ENCODE data around the gene SKA2.
A peak's percentile ranks its signal among the peaks of the same experiment; 100 is the strongest.
"Not testable (repeated sequence)": the region's sequence is repeated elsewhere in the genome, so short reads cannot be mapped to it uniquely, and the experiment has no call there.

Gene SKA2

GRCh38 chr17:59152925-59153324, 2.1 kb downstream of the SKA2 start:
- DNase-seq, result no peak

DNA sequence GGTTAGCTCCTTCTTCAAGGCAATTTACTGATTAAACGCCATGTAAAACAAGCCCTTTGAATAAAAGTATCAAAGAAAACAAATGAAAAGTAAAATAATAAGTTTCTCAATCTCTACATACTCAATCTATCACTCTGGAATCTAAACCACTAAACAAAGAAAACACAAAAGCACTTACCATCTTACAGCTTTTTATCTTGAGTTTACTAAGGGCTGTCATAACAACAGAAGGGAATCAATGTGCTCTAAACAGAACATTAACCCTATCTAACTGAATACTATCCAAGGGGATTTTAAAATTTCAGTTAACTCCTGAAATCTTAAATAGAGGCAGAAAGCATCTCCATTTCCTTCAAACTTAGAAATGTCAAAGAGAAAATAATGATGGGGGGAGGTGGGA, 3.4 kb downstream of the SKA2 start:
- no peak for DNase-seq

- no peak for DNase-seq
Measured at GRCh38 chr17:59151006-59151405, 4.0 kb downstream of the SKA2 start.

- DNase-seq, result no peak
Measured at GRCh38 chr17:59149841-59150511, 5.0 kb downstream of the SKA2 start.

DNA sequence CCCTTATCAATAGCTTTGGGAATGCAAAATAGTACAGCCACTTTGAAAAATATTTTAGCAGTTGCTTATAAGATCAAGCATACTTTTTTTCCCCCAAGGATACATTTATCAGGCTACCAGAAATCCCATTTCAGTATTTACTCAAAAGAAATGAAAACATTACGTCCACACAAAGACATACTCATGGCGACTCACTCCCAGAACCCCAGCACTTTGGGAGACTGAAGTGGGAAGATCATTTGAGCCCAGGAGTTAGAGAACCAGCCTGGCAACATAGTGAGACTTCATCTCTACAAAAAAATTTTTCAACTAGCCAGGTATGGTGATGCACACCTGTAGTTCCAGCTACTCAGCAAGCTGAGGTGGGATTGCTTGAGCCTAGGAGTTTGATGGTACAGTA, 5.9 kb downstream of the SKA2 start:
- DNase-seq, result no peak

DNA sequence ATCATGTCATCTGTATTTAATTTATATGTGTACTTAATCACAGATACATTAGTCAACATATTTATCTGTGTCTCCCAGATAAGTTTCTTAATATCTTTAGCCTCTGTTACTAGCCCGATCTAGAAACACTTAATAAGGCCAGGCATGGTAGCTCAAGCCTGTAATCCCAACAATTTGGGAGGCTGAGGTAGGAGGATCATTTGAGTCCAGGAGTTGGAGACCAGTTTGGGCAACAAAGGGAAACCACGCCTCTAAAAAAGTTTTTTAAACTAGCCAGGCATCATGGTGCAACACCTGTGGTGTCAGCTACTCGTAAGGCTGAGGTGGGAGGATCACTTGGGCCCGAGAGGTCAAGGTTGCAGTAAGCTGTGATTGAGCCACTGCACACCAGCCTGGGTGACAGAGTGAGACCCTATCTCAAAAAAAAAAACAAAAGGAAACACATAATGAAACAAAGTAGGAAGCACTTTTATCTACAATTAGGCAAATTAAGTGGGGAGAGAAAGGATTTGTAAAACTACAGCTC, 9.4 kb downstream of the SKA2 start:
- DNase-seq, result no peak

- DNase-seq, result no peak
Measured at GRCh38 chr17:59141860-59142259, 13.1 kb downstream of the SKA2 start.

DNA sequence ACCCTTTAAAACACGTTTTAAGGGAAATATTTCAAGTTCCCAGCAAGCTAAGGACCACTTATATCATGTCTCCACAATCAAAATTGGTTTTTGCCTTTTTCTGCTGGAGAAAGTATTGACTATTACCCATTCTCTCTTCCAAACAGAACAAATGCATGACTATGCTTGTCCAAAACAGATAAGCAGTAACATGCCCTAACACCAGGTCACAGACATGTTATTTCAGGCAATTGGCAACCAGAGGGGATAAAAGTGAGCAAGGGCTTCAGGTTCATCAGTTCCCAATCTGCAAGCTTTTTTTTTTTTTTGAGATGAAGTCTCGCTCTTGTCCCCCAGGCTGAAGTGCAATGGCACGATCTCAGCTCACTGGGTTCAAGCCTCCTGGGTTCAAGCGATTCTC, 15.0 kb downstream of the SKA2 start:
- DNase-seq, result no peak

DNA sequence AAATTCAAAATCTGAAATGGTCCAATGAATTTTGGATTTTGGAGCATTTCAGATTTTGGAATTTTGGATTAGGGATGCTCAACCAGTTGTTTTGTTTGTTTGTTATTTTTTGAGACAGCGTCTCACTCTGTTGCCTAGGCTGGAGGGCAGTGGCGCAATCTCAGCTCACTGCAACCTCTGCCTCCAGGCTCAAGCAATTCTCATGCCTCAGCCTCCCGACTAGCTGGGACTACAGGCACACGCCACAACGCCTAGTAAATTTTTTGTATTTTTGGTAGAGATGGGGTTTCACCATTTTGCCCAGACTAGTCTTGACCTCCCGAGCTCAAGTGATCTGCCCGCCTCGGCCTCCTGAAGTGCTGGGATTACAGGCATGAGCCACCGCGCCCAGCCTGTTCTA, 16.6 kb downstream of the SKA2 start:
- not testable (repeated sequence) for DNase-seq

DNA sequence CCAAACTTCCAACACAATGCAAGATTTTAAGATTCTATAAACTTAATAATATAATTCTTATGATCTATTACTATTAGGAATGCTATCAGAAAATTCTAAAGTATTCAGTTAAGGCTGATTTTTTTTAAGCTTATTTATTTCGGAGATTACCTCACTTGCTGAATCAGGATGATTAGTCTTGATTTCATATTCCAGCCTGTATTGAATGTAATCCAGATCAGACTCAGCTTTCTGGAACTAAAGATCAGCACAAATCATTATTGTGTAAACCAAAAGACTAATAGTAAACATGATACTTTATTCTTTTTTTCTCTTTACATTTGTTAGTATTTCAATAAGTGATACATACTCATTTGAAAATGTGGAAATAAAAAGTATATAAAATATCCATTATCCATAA, 23.9 kb downstream of the SKA2 start:
- DNase-seq, result no peak

DNA sequence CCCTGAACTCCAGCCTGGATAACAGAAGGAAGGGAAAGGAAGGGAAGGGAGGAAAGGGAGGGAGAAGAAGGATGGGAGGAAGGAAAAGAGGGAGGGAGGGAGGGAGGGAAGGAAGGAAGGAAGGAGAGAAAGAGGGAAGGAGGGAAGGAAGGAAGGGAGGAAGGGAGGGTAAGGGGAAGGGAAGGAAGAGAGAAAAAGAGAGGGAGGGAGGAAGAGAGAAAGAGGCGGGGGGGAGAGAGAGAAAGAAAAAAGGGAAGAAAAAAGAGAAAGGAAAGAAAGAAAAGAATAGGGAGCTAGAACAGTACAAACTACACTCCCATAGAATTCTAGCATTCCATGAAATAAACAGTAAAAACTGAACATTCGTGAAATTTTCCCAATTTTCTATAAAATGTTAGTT, 25.2 kb downstream of the SKA2 start:
- DNase-seq, result no peak

DNA sequence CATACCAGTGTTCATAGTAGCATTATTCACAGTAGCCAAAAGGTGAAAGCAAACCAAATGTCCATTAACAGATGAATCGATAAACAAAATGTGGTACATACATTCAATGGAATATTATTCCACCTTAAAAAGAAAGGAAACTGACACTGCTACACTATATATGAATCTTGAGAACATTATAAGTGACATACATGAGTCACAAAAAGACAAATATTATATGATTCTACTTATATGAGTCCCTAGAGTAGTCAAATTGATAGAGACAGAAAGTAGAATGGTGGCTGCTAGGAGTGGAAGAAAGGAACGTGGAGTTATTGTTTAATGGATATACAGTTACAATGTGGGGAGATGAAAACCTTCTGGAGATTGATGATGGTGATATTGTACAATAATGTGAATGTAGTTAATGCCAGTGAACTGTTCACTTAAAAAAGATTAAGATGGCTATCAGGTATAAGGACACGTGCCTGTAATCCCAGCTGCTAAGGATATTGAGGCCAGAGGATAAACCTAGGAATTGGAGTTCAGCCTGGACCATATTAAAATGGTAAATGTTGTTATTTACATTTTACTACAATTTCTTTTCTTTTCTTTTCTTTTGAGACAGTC, 28.1 kb downstream of the SKA2 start:
- DNase-seq, result no peak

GRCh38 chr17:59124665-59125064, 30.3 kb downstream of the SKA2 start:
- DNase-seq, result no peak

DNA sequence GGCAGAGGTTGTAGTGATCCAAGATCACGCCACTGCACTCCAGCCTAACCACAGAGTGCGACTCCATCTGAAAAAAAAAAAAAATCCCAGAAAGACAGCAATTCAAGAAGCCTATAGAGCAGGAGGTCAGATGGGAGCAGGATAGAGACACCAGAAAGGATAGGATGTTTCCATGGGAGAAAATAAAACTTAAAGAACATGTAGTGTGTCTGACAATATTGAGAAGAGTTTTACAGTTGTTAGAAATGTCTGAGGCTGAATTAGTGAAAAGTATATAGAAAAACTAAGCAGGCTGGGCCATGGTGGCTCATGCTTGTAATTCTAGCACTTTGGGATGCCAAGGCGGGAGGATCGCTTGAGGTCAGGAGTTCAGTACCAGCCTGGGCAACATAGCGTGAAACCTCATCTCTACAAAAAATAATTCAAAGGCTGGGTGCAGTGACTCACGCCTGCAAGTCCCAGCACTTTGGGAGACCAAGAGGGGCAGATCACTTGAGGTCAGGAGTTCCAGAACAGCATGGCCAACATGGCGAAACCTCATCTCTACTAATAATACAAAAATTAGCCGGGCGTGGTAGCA, 33.0 kb downstream of the SKA2 start:
- no peak for DNase-seq

- DNase-seq, result no peak
Measured at GRCh38 chr17:59115474-59115873, 39.5 kb downstream of the SKA2 start.

- DNase-seq, result no peak
Measured at GRCh38 chr17:59111539-59111938, 43.4 kb downstream of the SKA2 start.

DNA sequence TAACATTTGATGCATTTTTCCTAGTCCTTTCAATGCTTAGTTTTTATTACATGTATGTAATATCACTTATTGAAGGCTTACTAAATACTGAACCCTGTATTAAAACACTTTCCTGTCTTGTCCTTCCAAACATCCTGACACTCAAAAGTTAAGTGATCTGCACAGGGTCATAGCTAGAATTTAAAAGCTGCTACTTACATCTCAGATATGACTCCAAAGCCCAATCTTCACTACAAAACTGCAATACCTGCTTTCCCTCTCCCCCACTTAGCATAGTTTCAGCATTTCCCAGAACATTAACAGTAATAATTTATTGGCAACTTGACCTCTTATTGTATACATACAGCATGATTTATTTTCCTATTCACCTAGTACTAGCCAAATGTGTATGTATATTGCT, 44.0 kb downstream of the SKA2 start:
- no peak for DNase-seq

DNA sequence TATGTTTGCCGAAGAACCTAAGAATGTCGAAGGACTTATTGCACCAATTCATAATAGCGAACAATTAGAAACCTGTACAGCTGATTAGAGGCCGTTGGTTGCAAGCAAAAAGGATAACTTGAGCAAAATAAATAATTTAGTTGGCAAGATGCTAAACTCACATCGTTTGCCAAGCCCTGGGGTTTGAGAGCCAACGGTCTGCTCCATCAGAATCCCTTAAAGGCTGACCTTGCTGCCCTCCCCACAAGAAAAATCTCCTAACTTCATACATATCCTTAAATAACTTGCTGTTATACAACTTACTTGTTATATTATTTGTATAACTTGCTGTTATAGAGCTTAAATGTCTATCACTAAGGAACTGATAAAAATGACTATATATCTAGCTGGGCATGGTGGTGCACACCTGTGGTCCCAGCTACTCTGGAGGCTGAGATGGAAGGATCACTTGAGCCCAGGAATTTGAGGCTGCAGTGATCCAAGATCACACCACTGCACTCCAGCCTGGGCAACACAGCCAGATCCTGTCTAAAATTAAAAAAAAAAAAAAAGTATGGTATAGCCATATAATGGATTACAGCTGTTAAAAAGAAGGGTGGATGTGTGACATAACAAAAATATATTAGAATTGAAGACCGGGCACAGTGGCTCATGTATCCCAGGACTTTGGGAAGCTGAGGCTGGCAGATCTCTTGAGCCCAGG, 46.4 kb downstream of the SKA2 start:
- DNase-seq, result no peak

DNA sequence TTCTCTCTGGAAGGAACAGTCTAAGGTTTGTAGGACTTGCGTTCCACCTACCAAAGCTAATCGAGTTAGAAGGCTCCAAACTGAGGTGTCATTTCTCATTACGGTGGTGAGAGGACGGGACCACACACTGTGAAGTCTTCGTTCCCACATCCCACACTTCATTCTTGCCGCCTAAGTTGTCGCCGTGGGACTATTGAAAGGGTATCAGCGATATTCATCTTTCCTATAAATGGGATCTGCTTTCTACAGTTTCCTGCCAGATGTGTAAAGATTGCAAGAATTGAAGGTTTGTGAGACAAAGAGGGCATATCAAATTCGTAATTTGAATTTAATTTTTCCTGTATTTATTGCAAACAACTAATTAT, 47.7 kb downstream of the SKA2 start:
- no peak for DNase-seq

GRCh38 chr17:59106463-59107305, 48.3 kb downstream of the SKA2 start, which contains the start of gene TRIM37:
TRIM37 (minus strand) TSS chr17:59106880; CDS start chr17:59106461, 419 bp downstream.
- peak; percentile 72 to 97 (median 95) for DNase-seq

DNA sequence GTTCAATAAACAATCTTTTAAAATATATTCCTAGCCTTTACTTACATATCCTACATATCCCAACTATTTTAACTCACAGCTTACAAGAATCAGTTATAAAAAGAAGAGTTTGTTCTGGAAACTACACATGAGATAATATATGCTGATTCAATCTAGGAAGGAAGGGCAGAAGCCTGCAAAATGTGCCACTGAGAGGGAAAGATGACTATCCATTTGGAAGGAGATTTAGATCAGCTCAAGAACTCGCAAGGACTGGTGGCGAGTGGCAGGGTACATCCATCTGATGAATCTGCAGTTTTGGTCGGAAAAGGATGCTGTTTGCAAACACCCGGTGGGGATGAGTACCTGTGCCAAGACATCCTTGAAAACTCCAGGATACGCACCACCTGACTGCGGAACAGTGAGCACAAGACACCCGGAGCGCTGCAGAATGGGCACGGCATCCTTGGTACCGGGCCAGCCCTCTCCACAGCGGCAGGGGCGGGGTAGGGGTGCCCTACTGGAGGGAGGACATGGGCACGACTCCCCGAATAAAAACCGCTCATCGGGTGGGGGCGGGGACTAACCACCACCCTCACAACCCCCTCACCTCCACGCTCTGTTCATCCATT, 49.0 kb downstream of the SKA2 start:
- peak in 54 of 58 donors; percentile 15 to 78 (median 52) for DNase-seq
